ENCODE results near the gene ROPN1. TPM values are rescaled to one million over a fixed set of nuclear protein-coding genes. Genes with fewer than 3 reads are reported as not detected.
"Not testable (repeated sequence)": the region's sequence is repeated elsewhere in the genome, so short reads cannot be mapped to it uniquely, and the experiment has no call there.

The ROPN1 gene
- total RNA-seq, 1 donor from 2014 or later = not detected

DNA sequence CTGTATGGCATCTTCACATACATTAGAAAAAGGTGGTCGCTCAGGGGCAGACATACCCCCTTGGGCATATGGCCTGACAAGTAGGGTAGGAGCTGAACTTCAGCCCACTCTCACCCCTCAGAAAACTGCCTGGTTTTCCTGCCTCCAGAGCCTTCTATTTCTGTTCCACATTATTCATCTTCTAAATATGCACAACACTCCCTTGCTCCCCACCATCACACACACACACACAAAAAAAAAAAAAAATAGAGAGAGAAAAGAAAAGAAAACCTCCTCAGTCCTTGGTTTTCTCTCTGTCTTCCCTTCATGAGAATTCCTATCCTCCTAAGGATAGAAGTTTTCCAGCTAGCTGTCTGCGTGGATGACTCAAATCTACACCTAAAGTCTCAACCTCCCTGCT lies 5.6 kb upstream of the ROPN1 start:
- no peak overlapping the region for H3K27ac Mint-ChIP-seq
- no peaks in the 10 kb centered on the region for H3K9me3 Mint-ChIP-seq (ENCODE audit: low read depth)
- no peak overlapping the region for H3K4me3 Mint-ChIP-seq (ENCODE audit: low read depth)
- H3K4me1 Mint-ChIP-seq (ENCODE audit: low read depth) = no peaks in the 10 kb centered on the region
- H3K27me3 Mint-ChIP-seq = peaks cover 30% of the 10 kb centered on the region
- TF ChIP-seq, protein P1, sequence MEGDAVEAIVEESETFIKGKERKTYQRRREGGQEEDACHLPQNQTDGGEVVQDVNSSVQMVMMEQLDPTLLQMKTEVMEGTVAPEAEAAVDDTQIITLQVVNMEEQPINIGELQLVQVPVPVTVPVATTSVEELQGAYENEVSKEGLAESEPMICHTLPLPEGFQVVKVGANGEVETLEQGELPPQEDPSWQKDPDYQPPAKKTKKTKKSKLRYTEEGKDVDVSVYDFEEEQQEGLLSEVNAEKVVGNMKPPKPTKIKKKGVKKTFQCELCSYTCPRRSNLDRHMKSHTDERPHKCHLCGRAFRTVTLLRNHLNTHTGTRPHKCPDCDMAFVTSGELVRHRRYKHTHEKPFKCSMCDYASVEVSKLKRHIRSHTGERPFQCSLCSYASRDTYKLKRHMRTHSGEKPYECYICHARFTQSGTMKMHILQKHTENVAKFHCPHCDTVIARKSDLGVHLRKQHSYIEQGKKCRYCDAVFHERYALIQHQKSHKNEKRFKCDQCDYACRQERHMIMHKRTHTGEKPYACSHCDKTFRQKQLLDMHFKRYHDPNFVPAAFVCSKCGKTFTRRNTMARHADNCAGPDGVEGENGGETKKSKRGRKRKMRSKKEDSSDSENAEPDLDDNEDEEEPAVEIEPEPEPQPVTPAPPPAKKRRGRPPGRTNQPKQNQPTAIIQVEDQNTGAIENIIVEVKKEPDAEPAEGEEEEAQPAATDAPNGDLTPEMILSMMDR (IDR thresholded peaks at IDR 0.05; ENCODE audit: unreplicated experiment) = no peak
- H3K36me3 Mint-ChIP-seq (ENCODE audit: insufficient read depth) = no peaks in the 10 kb centered on the region
- DNase-seq (ENCODE audit: low spot score, unreplicated experiment) = no peak

DNA sequence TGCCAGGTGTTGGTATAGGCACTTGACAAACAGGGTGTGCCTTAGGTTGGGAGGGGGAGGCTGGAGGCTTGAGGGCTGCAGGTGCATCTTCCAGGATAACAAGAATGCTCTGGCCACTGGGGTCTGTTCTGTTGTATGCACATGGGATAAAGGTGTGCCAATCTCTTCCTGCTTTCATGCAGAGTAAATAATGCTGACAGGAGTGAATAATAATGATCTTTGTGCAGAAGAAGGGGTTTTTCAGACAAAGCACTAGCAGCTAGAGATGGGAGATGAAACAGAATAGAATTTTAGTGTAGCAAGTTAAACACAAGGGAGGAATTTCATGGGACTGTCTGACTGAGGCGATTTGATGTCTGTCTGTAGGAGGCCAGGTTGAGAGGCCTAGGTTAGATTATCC lies 1.9 kb upstream of the ROPN1 start:
- Mint-ChIP-seq H3K36me3 (ENCODE audit: insufficient read depth) (no peaks in the 10 kb centered on the region), H3K27ac (no peak overlapping the region), H3K9me3 (ENCODE audit: low read depth) (no peaks in the 10 kb centered on the region), H3K4me1 (ENCODE audit: low read depth) (no peaks in the 10 kb centered on the region), H3K27me3 (peaks cover 34% of the 10 kb centered on the region), H3K4me3 (ENCODE audit: low read depth) (no peak overlapping the region)
- DNase-seq (ENCODE audit: low spot score, unreplicated experiment) = no peak
- TF ChIP-seq, protein P1 (IDR thresholded peaks at IDR 0.05; ENCODE audit: unreplicated experiment) = no peak

DNA sequence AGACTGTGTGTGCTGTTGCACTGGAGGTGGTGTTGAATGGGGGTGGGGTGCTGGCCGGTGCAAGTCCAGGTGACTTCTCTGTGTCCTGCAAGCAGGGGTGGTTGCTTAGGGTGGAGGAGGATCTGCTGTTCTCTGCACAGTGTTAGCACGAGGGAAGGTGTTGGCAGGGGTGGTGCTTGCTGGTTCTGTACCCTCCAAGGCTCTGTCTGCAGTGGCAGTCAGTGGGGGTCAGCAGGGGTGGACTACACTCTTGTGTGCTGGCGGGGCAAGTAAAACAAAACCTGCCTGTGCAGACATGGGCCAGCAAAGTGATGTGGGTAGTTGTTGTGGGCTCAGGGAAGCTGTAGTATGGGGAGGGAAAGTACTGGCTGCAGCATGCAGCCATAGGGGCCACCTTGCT lies 5.5 kb downstream of the ROPN1 start:
- no peaks in the 10 kb centered on the region for H3K4me1 Mint-ChIP-seq (ENCODE audit: low read depth)
- TF ChIP-seq, protein P1 (IDR thresholded peaks at IDR 0.05; ENCODE audit: unreplicated experiment) = no peak
- no peaks in the 10 kb centered on the region for H3K9me3 Mint-ChIP-seq (ENCODE audit: low read depth)
- H3K36me3 Mint-ChIP-seq (ENCODE audit: insufficient read depth) = no peaks in the 10 kb centered on the region
- H3K4me3 Mint-ChIP-seq (ENCODE audit: low read depth) = no peak overlapping the region
- H3K27me3 Mint-ChIP-seq = peaks cover 62% of the 10 kb centered on the region
- H3K27ac Mint-ChIP-seq = no peak overlapping the region
- DNase-seq (ENCODE audit: low spot score, unreplicated experiment) = no peak

DNA sequence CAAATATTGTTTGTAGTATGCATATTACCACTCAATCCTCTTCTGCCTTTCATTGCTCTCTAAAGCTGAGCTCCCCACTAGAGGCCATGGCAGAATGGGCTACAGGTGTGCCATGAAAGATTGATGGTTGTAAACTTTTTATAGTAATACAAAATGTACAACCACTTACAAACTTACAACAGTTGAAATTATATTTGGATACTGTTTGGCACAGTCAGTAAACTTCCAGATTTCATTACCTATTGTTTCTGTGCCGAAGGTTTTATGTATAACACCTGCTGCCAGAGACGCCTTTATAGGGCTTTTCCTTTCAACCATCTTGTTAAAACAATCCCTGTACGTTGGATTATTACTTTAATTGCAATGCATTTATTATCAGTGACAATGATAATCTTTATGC lies 7.0 kb downstream of the ROPN1 start:
- Mint-ChIP-seq H3K36me3 (ENCODE audit: insufficient read depth) (no peaks in the 10 kb centered on the region), H3K4me3 (ENCODE audit: low read depth) (no peak overlapping the region), H3K4me1 (ENCODE audit: low read depth) (peaks cover under 1% of the 10 kb centered on the region), H3K27ac (no peak overlapping the region), H3K27me3 (peaks cover 67% of the 10 kb centered on the region), H3K9me3 (ENCODE audit: low read depth) (no peaks in the 10 kb centered on the region)
- no peak for DNase-seq (ENCODE audit: low spot score, unreplicated experiment)
- TF ChIP-seq, protein P1 (IDR thresholded peaks at IDR 0.05; ENCODE audit: unreplicated experiment) = no peak

DNA sequence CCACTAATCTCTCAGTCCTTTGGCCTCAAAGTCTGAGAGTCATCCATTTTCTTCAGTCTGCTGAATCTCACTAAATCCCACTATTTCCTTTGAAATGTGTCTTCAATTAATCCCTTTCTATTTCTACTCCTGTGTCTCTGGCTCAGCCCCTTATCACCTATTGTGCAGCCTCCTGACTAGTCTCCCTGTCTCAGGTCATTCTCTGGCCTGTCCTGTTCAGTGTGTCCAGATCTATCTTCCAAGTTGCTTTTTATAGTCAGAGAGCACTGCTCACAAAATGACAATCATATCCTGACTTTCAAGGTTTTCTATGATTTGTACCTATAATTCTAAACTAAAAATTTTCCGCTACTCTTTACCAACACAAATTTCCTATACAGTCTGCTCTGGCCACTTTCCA lies 7.6 kb downstream of the ROPN1 start:
- Mint-ChIP-seq H3K4me1 (ENCODE audit: low read depth) (peaks cover 1% of the 10 kb centered on the region), H3K36me3 (ENCODE audit: insufficient read depth) (no peaks in the 10 kb centered on the region), H3K4me3 (ENCODE audit: low read depth) (no peak overlapping the region), H3K27me3 (peaks cover 65% of the 10 kb centered on the region), H3K9me3 (ENCODE audit: low read depth) (no peaks in the 10 kb centered on the region), H3K27ac (no peak overlapping the region)
- no peak for DNase-seq (ENCODE audit: low spot score, unreplicated experiment)
- TF ChIP-seq, protein P1 (IDR thresholded peaks at IDR 0.05; ENCODE audit: unreplicated experiment) = no peak

DNA sequence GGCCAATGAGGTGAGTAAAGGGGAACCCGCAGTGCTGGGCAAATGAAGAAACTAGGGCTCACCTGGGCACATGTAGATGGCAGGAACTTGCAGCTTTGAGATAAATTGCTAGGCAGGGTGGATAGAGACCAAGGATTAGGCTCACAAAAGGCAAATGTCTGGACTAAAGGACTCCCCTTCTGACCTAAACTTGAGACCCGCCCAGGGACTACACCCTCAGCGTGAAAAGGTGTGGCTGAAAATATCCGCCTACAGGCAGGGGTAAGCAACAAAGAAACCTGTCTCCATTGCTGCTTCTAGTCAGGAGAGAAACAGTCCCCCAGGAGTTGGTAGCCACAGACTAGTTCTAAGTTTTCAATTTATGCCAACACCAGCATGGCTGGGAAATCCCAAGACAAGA lies 10.6 kb downstream of the ROPN1 start:
- peaks cover 45% of the 10 kb centered on the region for H3K27me3 Mint-ChIP-seq
- H3K4me3 Mint-ChIP-seq (ENCODE audit: low read depth) = not testable (repeated sequence)

More for the DNA sequence above, 10.6 kb downstream of the ROPN1 start:
- H3K27ac Mint-ChIP-seq; H3K36me3 Mint-ChIP-seq (ENCODE audit: insufficient read depth); DNase-seq (ENCODE audit: low spot score, unreplicated experiment); H3K4me1 Mint-ChIP-seq (ENCODE audit: low read depth); H3K9me3 Mint-ChIP-seq (ENCODE audit: low read depth): not testable (repeated sequence)
